Peyer's patch (tissue), 4 donors: ENCODE measurements around the gene YIF1B. TPM values are rescaled to one million over a fixed set of nuclear protein-coding genes. Genes with fewer than 3 reads are reported as not detected.

Source experiments
- DNase-seq, 3 donors: peaks; one replicate each; pipeline ENCODE4 v3.0.0-alpha.2; 2017 to 2019
- H3K27ac ChIP-seq, 4 donors: fragments of 200-600 bp; sonication (generic); one replicate each; pipeline ENCODE4 v1.5.1; 2016 to 2019
- H3K27me3 ChIP-seq, 2 donors: fragments of 200-600 bp; sonication (generic); one replicate each; pipeline ENCODE4 v1.5.1; 2019
- H3K36me3 ChIP-seq, 3 donors: fragments of 200-600 bp; sonication (generic); one replicate each; pipeline ENCODE4 v1.5.1; 2016 to 2019
- H3K4me1 ChIP-seq, 4 donors: fragments of 200-600 bp; sonication (generic); one replicate each; pipeline ENCODE4 v1.5.1; 2016 to 2019
- H3K4me3 ChIP-seq, 4 donors: fragments of 200-600 bp; sonication (generic); 1 replicate in 3 of 4; 2 replicates in 1 of 4; pipeline ENCODE4 v1.5.1; 2016 to 2019; ENCODE audit warnings: mild to moderate bottlenecking in 1 of 4
- H3K9me3 ChIP-seq, 4 donors: fragments of 200-600 bp; sonication (generic); one replicate each; pipeline ENCODE4 v1.5.1; 2016 to 2019; ENCODE audit warnings: mild to moderate bottlenecking in 1 of 4
- POLR2A ChIP-seq, 2 donors: fragments of 450-650 bp; IDR thresholded peaks; one replicate each; pipeline ENCODE4 v1.5.1; 2017; ENCODE audit warnings: antibody characterized with exemption in 2 of 2, mild to moderate bottlenecking in 2 of 2, moderate library complexity in 2 of 2
- small RNA-seq, 2 donors: library from RNA; depleted of rRNA; stranded (forward); fragments of <200 nt; gene quantifications; one replicate each; pipeline ENCODE3, GENCODE V24; 2016
- total RNA-seq, 4 donors: library from RNA; depleted of rRNA; stranded (reverse); fragments of >200 nt; gene quantifications; one replicate each; pipeline ENCODE4 v1.1.0, GENCODE V29; 2016
- TF ChIP-seq, protein P1 (sequence below), 6 experiments: fragments of 450-650 bp in 4 of 6; fragments of 200-600 bp in 2 of 6; sonication (generic) in 1 of 6; IDR thresholded peaks; one replicate each; pipeline ENCODE4 v1.5.1; 2017 to 2019; ENCODE audit warnings: antibody characterized with exemption in 6 of 6, mild to moderate bottlenecking in 3 of 6, moderate library complexity in 1 of 6

The YIF1B gene
- total RNA-seq, 4 donors from 2014 or later, result 11.6 to 31.4 (median 15.0) TPM

DNA sequence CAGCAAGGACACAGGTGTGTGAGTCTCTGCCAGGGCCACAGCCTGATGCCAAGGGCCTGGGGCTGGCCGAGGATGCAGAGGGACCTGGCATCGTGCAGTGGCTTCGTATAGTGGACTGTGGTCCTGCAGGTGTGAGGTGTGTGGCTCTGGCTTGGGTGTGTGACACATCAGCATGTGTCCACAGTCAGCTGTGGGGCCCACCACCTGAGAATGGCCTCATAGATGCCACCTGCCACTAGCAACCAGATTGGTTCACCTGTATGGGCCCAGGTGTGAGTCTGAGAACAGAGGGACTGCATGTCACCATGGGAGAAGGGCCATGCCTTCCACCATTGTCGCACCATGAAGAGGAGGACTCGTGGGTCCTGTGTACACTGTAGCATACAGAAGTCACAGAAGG is 62.0 kb downstream of the YIF1B start:
- H3K4me3 ChIP-seq, result peak overlapping the region in 1 of 4 donors; percentile 58

More for the DNA sequence above, 62.0 kb downstream of the YIF1B start:
- H3K27ac ChIP-seq, result peak overlapping the region; percentile 62 to 95 (median 78)
- TF ChIP-seq, protein P1, sequence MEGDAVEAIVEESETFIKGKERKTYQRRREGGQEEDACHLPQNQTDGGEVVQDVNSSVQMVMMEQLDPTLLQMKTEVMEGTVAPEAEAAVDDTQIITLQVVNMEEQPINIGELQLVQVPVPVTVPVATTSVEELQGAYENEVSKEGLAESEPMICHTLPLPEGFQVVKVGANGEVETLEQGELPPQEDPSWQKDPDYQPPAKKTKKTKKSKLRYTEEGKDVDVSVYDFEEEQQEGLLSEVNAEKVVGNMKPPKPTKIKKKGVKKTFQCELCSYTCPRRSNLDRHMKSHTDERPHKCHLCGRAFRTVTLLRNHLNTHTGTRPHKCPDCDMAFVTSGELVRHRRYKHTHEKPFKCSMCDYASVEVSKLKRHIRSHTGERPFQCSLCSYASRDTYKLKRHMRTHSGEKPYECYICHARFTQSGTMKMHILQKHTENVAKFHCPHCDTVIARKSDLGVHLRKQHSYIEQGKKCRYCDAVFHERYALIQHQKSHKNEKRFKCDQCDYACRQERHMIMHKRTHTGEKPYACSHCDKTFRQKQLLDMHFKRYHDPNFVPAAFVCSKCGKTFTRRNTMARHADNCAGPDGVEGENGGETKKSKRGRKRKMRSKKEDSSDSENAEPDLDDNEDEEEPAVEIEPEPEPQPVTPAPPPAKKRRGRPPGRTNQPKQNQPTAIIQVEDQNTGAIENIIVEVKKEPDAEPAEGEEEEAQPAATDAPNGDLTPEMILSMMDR (IDR thresholded peaks at IDR 0.05), result no peak
- TF ChIP-seq POLR2A (IDR thresholded peaks at IDR 0.05), result no peak
- H3K36me3 ChIP-seq, result no peaks in the 10 kb centered on the region
- peaks cover 0 to 32% (median 0%) of the 10 kb centered on the region in 4 donors for H3K4me1 ChIP-seq
- no peak for DNase-seq
- H3K27me3 ChIP-seq, result no peaks in the 10 kb centered on the region
- H3K9me3 ChIP-seq, result no peaks in the 10 kb centered on the region

Small RNA genes lying within 50 kb of the gene (small RNA-seq; reads per million reads assigned to genes)
- gene RF00019, result 0 reads per million in 2 donors

Other genes starting within 250 kb of the YIF1B start
- not detected for gene DPF1, start 91.7 kb downstream of the YIF1B start, total RNA-seq
- gene PPP1R14A, start 59.6 kb downstream of the YIF1B start, total RNA-seq, result 10 to 100 TPM in 2 of 4 donors, 1 to 10 TPM in 2; 8.2 to 28.1 (median 17.7) TPM
- 1,000 to 10,000 TPM in 2 of 4 donors, 100 to 1,000 TPM in 2; 158 to 1,321 (median 873) TPM for gene SPINT2, start 51.4 kb downstream of the YIF1B start, total RNA-seq
- 100 to 1,000 TPM in 3 of 4 donors, 10 to 100 TPM in 1; 39.6 to 444 (median 348) TPM for gene C19orf33, start 11.7 kb downstream of the YIF1B start, total RNA-seq
- 10 to 100 TPM in 2 of 4 donors, 1 to 10 TPM in 2; 7.4 to 19.3 (median 12.3) TPM for gene KCNK6, start 3.9 kb upstream of the YIF1B start, total RNA-seq
- 10 to 100 TPM in 3 of 4 donors, 1 to 10 TPM in 1; 5.0 to 51.0 (median 22.8) TPM for gene CATSPERG, start 19.9 kb upstream of the YIF1B start, total RNA-seq
- 100 to 1,000 TPM; 118 to 211 (median 164) TPM for gene PSMD8, start 58.6 kb upstream of the YIF1B start, total RNA-seq
- 10 to 100 TPM in 1 of 4 donors, 1 to 10 TPM in 3; 2.5 to 10.1 (median 6.2) TPM for gene GGN, start 72.1 kb upstream of the YIF1B start, total RNA-seq
- 1 to 10 TPM in 2 of 4 donors, under 1 TPM in 1, not detected in 1; 0.88 to 5.9 (median 2.4) TPM for gene SPRED3, start 72.8 kb upstream of the YIF1B start, total RNA-seq
- gene FAM98C, start 87.1 kb upstream of the YIF1B start, total RNA-seq, result 10 to 100 TPM; 28.9 to 76.8 (median 48.1) TPM
- 1 to 10 TPM in 2 of 4 donors, under 1 TPM in 2; 0.70 to 9.1 (median 1.7) TPM for gene RASGRP4, start 110.3 kb upstream of the YIF1B start, total RNA-seq
- 1 to 10 TPM in 3 of 4 donors, under 1 TPM in 1; 0.35 to 4.6 (median 3.4) TPM for gene RYR1, start 117.7 kb upstream of the YIF1B start, total RNA-seq